ENCODE data around the gene NIP7. TPM values are rescaled to one million over a fixed set of nuclear protein-coding genes. Genes with fewer than 3 reads are reported as not detected.

Gene NIP7
- total and polyA plus RNA-seq, 2 of the 4 experiments (the other 2 are of a cell fraction): 14.0 to 28.3 TPM

DNA sequence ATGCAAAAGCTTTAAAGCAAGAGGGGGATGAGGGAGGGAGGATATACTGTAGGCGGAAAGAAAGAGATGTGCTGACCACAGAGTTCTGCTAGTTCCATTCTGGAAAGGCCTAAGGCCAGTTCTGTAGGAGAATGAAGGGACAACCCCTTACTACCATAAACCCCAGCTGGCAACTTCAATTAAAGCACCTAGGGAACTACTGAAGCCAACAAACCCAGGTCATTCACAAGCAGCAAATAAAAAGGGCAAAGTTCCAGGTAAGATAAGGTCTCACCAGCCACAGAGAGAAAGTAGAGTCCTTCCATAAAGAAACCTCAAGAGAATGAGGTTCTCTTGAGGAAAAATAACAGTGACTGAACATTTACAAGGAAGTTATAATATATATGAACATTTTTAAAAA lies 33.4 kb downstream of the NIP7 start:
- H3K27ac ChIP-seq (ENCODE audit: insufficient read depth, low read length): no peak overlapping the region
- dilution Hi-C loops (cut with HindIII; ENCODE audit: low sequenced_read_pairs, unreplicated experiment) (no loop called here), intact Hi-C loops (cut with micrococcal nuclease) (no loop called here), in situ Hi-C loops (cut with MboI; ENCODE audit: low sequenced_read_pairs) (no loop called here)
- 0 out of 2 replicates have a peak, but pooled peaks cover 5% of the 10 kb centered on the region for H4K20me1 ChIP-seq (ENCODE audit: insufficient read depth, low read length)
- no peak overlapping the region for H4K91ac ChIP-seq (ENCODE audit: insufficient read depth, low read depth, low read length)
- no peak for DNase-seq
- H3K4ac ChIP-seq (ENCODE audit: low read depth, low read length): no peak overlapping the region
- WGBS, 2 experiments (ENCODE audit: extremely low coverage in 2 of 2, insufficient read length in 1 of 2): no CpG with 5 or more reads among the region's 1 CpG
- peaks cover 27% of the 10 kb centered on the region for H3K36me3 ChIP-seq (ENCODE audit: control insufficient read depth, insufficient read depth, low read length)
- H2BK15ac ChIP-seq (ENCODE audit: low read depth, low read length): no peak overlapping the region
- H3K23ac ChIP-seq (ENCODE audit: low read depth, low read length): no peak overlapping the region
- H3K79me1 ChIP-seq (ENCODE audit: low read depth in 1 of 2, low read length in 2 of 2): peaks cover 29 to 42% of the 10 kb centered on the region in 2 experiments
- no TSS peak for BruUV-seq (replicated peaks)
- no peak overlapping the region for H2AK9ac ChIP-seq (replicated peaks; ENCODE audit: low read depth, low read length, poor library complexity)
- H2BK20ac ChIP-seq (ENCODE audit: low read depth, low read length): no peak overlapping the region
- no peak overlapping the region for H3K4me3 ChIP-seq (ENCODE audit: insufficient read depth, low read depth, low read length)
- H4K5ac ChIP-seq (ENCODE audit: low read depth, low read length): no peak overlapping the region
- ChIA-PET CTCF (interaction anchor here (0.6 kb wide), 1 partner anchor 12 kb away, joined by 3 read pairs; no protein-coding TSS in a partner anchor), POLR2A (ENCODE audit: unreplicated experiment) (no interaction called here)
- no peaks in the 10 kb centered on the region for H3K4me1 ChIP-seq (ENCODE audit: control insufficient read depth, insufficient read depth, low read length)
- H3K27me3 ChIP-seq (ENCODE audit: control insufficient read depth, insufficient read depth, low read length): no peaks in the 10 kb centered on the region
- H3K18ac ChIP-seq (ENCODE audit: low read depth, low read length): no peak overlapping the region
- no peak overlapping the region for H3K14ac ChIP-seq (replicated peaks; ENCODE audit: low read depth, low read length)
- H2BK5ac ChIP-seq (ENCODE audit: low read depth, low read length, poor library complexity, severe bottlenecking): no peak overlapping the region
- H2AK5ac ChIP-seq (ENCODE audit: low read depth, low read length): no peak overlapping the region
- no peaks in the 10 kb centered on the region for H3K9me3 ChIP-seq (ENCODE audit: control insufficient read depth, insufficient read depth, low read length)
- H4K8ac ChIP-seq (ENCODE audit: low read depth in 2 of 2, low read length in 2 of 2): no peak overlapping the region
- H3K4me2 ChIP-seq (ENCODE audit: low read depth, low read length): no peak overlapping the region
- no peak for ATAC-seq (ENCODE audit: low read depth)
- no peak overlapping the region for H2BK120ac ChIP-seq (ENCODE audit: low read depth, low read length)
- no peak overlapping the region for H3K9ac ChIP-seq (ENCODE audit: low read depth, low read length)
- H2AFZ ChIP-seq (replicated peaks; ENCODE audit: low read length, poor library complexity): no peak overlapping the region
- TF ChIP-seq RFX5 (IDR thresholded peaks at IDR 0.05; ENCODE audit: low read depth, low read length) (no peak), MAZ (IDR thresholded peaks at IDR 0.05; ENCODE audit: borderline replicate concordance, low read depth, low read length) (no peak), MXI1 (IDR thresholded peaks at IDR 0.05; ENCODE audit: borderline replicate concordance, low read depth, low read length) (no peak), BHLHE40 (IDR thresholded peaks at IDR 0.05; ENCODE audit: low read depth, low read length) (no peak)
- TF ChIP-seq, protein P1, sequence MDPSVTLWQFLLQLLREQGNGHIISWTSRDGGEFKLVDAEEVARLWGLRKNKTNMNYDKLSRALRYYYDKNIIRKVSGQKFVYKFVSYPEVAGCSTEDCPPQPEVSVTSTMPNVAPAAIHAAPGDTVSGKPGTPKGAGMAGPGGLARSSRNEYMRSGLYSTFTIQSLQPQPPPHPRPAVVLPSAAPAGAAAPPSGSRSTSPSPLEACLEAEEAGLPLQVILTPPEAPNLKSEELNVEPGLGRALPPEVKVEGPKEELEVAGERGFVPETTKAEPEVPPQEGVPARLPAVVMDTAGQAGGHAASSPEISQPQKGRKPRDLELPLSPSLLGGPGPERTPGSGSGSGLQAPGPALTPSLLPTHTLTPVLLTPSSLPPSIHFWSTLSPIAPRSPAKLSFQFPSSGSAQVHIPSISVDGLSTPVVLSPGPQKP (IDR thresholded peaks at IDR 0.05; ENCODE audit: borderline replicate concordance, low read depth, low read length): no peak
- H3K56ac ChIP-seq (ENCODE audit: extremely low read depth, insufficient read depth, low read length): no peak overlapping the region
- H3K9me1 ChIP-seq (ENCODE audit: insufficient read depth, low read length): peaks cover 9% of the 10 kb centered on the region; the same call in 1 of the 2 replicates

Measured in IMR-90 (cell line).